Measurements from ENCODE around the gene RPS18. TPM values are rescaled to one million over a fixed set of nuclear protein-coding genes. Genes with fewer than 3 reads are reported as not detected.
A peak's percentile ranks its signal among the peaks of the same experiment; 100 is the strongest.
"Not testable (repeated sequence)": the region's sequence is repeated elsewhere in the genome, so short reads cannot be mapped to it uniquely, and the experiment has no call there.

Gene RPS18
- total RNA-seq, 2 donors from 2014 or later: 1,188 to 1,719 TPM

- peaks cover 36% of the 10 kb centered on the region for H3K36me3 ChIP-seq
- no peaks in the 10 kb centered on the region for H3K27me3 ChIP-seq
- no peaks in the 10 kb centered on the region for H3K9me3 ChIP-seq
- H3K4me1 ChIP-seq: peaks cover 0 to 65% of the 10 kb centered on the region in 2 donors
- TF ChIP-seq CTCF (IDR thresholded peaks at IDR 0.05): no peak
- no peak for DNase-seq (ENCODE audit: low spot score)
- H3K27ac ChIP-seq: no peak overlapping the region
- H3K4me3 ChIP-seq: no peak overlapping the region
Measured at GRCh38 chr6:33273924-33274902, 2.3 kb downstream of the RPS18 start.

GRCh38 chr6:33275795-33276580, 4.1 kb downstream of the RPS18 start:
- Histone ChIP-seq H3K27ac (peak overlapping the region; percentile 88 to 92), H3K36me3 (peaks cover 44% of the 10 kb centered on the region), H3K4me3 (peak overlapping the region in 1 of 2 donors; percentile 69), H3K4me1 (peaks cover 0 to 57% of the 10 kb centered on the region in 2 donors)
- H3K27me3 ChIP-seq; DNase-seq (ENCODE audit: low spot score); H3K9me3 ChIP-seq: not testable (repeated sequence)

- Histone ChIP-seq H3K27me3 (no peaks in the 10 kb centered on the region), H3K27ac (peak overlapping the region; percentile 88 to 92), H3K36me3 (peaks cover 44% of the 10 kb centered on the region)
Measured at GRCh38 chr6:33276581-33276863, 4.6 kb downstream of the RPS18 start.

GRCh38 chr6:33276864-33277662, 5.2 kb downstream of the RPS18 start, which contains the start of gene B3GALT4:
TSS of gene B3GALT4 (plus strand) at chr6:33277123. CDS start at chr6:33277420, 297 bp downstream.
- Histone ChIP-seq H3K36me3 (peaks cover 44% of the 10 kb centered on the region), H3K4me3 (peak within 1 kb of the TSS; percentile 69 to 75), H3K27me3 (no peaks in the 10 kb centered on the region), H3K4me1 (peaks cover 0 to 54% of the 10 kb centered on the region in 2 donors), H3K27ac (peak within 1 kb of the TSS; percentile 88 to 92), H3K9me3 (no peaks in the 10 kb centered on the region)
- peak; percentile 77 for DNase-seq (ENCODE audit: low spot score)
- TF ChIP-seq CTCF (IDR thresholded peaks at IDR 0.05): peak; percentile 48 to 72

More at GRCh38 chr6:33276581-33276863, 4.6 kb downstream of the RPS18 start:
- peaks cover 0 to 55% of the 10 kb centered on the region in 2 donors for H3K4me1 ChIP-seq
- TF ChIP-seq CTCF (IDR thresholded peaks at IDR 0.05): no peak
- no peaks in the 10 kb centered on the region for H3K9me3 ChIP-seq
- no peak for DNase-seq (ENCODE audit: low spot score)
- H3K4me3 ChIP-seq: peak overlapping the region; percentile 69 to 75

- peak overlapping the region; percentile 88 to 92 for H3K27ac ChIP-seq
- peaks cover 44% of the 10 kb centered on the region for H3K36me3 ChIP-seq
- peak overlapping the region; percentile 69 to 75 for H3K4me3 ChIP-seq
- no peak for TF ChIP-seq CTCF (IDR thresholded peaks at IDR 0.05)
- H3K4me1 ChIP-seq: peaks cover 0 to 47% of the 10 kb centered on the region in 2 donors
- H3K9me3 ChIP-seq: no peaks in the 10 kb centered on the region
- H3K27me3 ChIP-seq: no peaks in the 10 kb centered on the region
- DNase-seq (ENCODE audit: low spot score): no peak
Measured at GRCh38 chr6:33277663-33278391, 6.0 kb downstream of the RPS18 start.

All from right atrium auricular region (tissue), 2 donors.